ENCODE data around the gene ADISSP. TPM values are rescaled to one million over a fixed set of nuclear protein-coding genes. Genes with fewer than 3 reads are reported as not detected.
A peak's percentile ranks its signal among the peaks of the same experiment; 100 is the strongest.

Gene ADISSP
- total and polyA plus RNA-seq, 2 of the 13 experiments (the other 11 are each of a cell fraction or from before 2014, with no cell fraction given) = 38.3 to 90.6 TPM

DNA sequence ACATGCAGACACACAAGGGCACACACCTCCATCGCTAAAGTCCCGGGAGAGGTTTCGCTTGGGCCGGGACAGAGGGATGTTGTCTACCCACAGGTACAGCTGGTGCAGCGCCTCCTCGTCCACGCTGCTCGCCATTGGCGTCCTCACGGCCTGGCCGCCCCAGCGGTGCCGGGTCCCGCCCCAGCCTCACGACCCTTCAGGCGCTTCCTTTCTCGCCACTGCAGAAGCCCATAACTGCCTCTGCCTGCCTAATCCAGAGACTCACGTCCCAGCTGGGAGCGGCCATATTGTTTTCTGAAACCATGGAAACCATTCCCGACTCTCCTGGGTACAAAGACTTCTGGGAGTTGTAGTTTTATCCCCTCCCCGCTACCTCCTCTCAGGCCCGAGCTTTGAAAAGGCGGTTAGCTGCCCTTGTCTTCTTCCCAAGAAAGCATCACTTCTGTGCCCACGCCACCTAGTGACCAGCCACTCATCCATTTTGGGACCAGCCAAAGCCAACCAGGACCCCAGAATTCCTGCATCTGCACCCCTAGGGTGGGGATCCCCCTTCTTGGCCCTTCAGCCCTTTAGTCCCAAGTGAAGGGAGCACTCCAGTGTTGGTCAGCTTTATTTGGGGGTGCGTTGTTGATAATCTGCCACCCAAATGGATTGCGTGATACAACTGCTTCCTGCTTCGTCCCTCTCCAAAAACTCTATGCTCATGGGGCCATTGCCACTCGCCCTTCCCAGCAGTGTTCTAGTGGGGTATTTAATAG is 13.8 kb upstream of the ADISSP start, which contains the start of gene SPEF1 (continued):
- TF ChIP-seq CERS6 (CRISPR knock-in tag; IDR thresholded peaks at IDR 0.05) (no peak), ZNF276 (CRISPR knock-in tag; IDR thresholded peaks at IDR 0.05; ENCODE audit: low read depth) (peak; percentile 68; the same call in 1 of the 2 replicates), MAFK (conservative IDR thresholded peaks at IDR 0.05 in 1 of 2, IDR thresholded peaks at IDR 0.05 in 1 of 2; ENCODE audit: low read length in 2 of 2) (no peak), ZBTB39 (CRISPR knock-in tag; IDR thresholded peaks at IDR 0.05) (no peak), ZNF383 (CRISPR knock-in tag; IDR thresholded peaks at IDR 0.05; ENCODE audit: borderline replicate concordance) (no peak), SNAI1 (CRISPR knock-in tag; IDR thresholded peaks at IDR 0.05; ENCODE audit: borderline replicate concordance) (no peak), ZNF431 (CRISPR knock-in tag; IDR thresholded peaks at IDR 0.05; ENCODE audit: borderline replicate concordance, low read depth) (no peak), FOXJ3 (CRISPR knock-in tag; IDR thresholded peaks at IDR 0.05; ENCODE audit: borderline replicate concordance) (0 out of 2 replicates have a peak, but pooled peaks have one; percentile 37), ZNF589 (CRISPR knock-in tag; conservative IDR thresholded peaks at IDR 0.05) (no peak), MZF1 (CRISPR knock-in tag; IDR thresholded peaks at IDR 0.05; ENCODE audit: borderline replicate concordance) (no peak), PHF8 (CRISPR knock-in tag; IDR thresholded peaks at IDR 0.05) (0 out of 2 replicates have a peak, but pooled peaks have one; percentile 10), ZNF230 (CRISPR knock-in tag; IDR thresholded peaks at IDR 0.05) (no peak), TFDP1 (CRISPR knock-in tag; IDR thresholded peaks at IDR 0.05; ENCODE audit: borderline replicate concordance) (peak; percentile 45; the same call in 1 of the 2 replicates), NFYB (CRISPR knock-in tag; IDR thresholded peaks at IDR 0.05) (no peak)
- TF ChIP-seq, protein P1, sequence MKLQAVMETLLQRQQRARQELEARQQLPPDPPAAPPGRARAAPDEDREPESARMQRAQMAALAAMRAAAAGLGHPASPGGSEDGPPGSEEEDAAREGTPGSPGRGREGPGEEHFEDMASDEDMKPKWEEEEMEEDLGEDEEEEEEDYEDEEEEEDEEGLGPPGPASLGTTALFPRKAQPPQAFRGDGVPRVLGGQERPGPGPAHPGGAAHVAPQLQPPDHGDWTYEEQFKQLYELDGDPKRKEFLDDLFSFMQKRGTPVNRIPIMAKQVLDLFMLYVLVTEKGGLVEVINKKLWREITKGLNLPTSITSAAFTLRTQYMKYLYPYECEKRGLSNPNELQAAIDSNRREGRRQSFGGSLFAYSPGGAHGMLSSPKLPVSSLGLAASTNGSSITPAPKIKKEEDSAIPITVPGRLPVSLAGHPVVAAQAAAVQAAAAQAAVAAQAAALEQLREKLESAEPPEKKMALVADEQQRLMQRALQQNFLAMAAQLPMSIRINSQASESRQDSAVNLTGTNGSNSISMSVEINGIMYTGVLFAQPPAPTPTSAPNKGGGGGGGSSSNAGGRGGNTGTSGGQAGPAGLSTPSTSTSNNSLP (IDR thresholded peaks at IDR 0.05; ENCODE audit: low read depth, low read length) = no peak
- TF ChIP-seq, protein P2, sequence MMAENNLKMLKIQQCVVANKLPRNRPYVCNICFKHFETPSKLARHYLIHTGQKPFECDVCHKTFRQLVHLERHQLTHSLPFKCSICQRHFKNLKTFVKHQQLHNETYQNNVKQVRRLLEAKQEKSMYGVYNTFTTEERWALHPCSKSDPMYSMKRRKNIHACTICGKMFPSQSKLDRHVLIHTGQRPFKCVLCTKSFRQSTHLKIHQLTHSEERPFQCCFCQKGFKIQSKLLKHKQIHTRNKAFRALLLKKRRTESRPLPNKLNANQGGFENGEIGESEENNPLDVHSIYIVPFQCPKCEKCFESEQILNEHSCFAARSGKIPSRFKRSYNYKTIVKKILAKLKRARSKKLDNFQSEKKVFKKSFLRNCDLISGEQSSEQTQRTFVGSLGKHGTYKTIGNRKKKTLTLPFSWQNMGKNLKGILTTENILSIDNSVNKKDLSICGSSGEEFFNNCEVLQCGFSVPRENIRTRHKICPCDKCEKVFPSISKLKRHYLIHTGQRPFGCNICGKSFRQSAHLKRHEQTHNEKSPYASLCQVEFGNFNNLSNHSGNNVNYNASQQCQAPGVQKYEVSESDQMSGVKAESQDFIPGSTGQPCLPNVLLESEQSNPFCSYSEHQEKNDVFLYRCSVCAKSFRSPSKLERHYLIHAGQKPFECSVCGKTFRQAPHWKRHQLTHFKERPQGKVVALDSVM (CRISPR knock-in tag; IDR thresholded peaks at IDR 0.05) = no peak

All from HepG2 (cell line).